Putamen (tissue), 1 donor: ENCODE data around the gene PREX1.
A peak's percentile ranks its signal among the peaks of the same experiment; 100 is the strongest.

Experiments used
- DNase-seq: peaks from one replicate; pipeline ENCODE4 v3.0.0-alpha.2; 2016; ENCODE audit warnings: low spot score

The PREX1 gene

GRCh38 chr20:48732081-48732829 is 95.5 kb downstream of the PREX1 start:
- no peak for DNase-seq

- no peak for DNase-seq
Measured at GRCh38 chr20:48731536-48731935, 96.3 kb downstream of the PREX1 start.

- no peak for DNase-seq
Measured at GRCh38 chr20:48730977-48731376, 96.8 kb downstream of the PREX1 start.

GRCh38 chr20:48729538-48729937 is 98.3 kb downstream of the PREX1 start:
- DNase-seq = no peak

- DNase-seq = peak; percentile 97
Measured at GRCh38 chr20:48728042-48728825, 99.6 kb downstream of the PREX1 start.

- DNase-seq = no peak
Measured at GRCh38 chr20:48727226-48727625, 100.6 kb downstream of the PREX1 start.

GRCh38 chr20:48725555-48725991 is 102.2 kb downstream of the PREX1 start:
- no peak for DNase-seq

- no peak for DNase-seq
Measured at GRCh38 chr20:48724891-48725554, 102.8 kb downstream of the PREX1 start.

GRCh38 chr20:48724382-48724781 is 103.4 kb downstream of the PREX1 start:
- no peak for DNase-seq

- DNase-seq = peak; percentile 62
Measured at GRCh38 chr20:48723308-48724264, 104.2 kb downstream of the PREX1 start.

GRCh38 chr20:48722737-48723191 is 105.0 kb downstream of the PREX1 start:
- DNase-seq = no peak

- DNase-seq = no peak
Measured at GRCh38 chr20:48722002-48722731, 105.6 kb downstream of the PREX1 start.

- no peak for DNase-seq
Measured at GRCh38 chr20:48721324-48722001, 106.3 kb downstream of the PREX1 start.

GRCh38 chr20:48720256-48720985 is 107.4 kb downstream of the PREX1 start:
- DNase-seq = no peak

- DNase-seq = no peak
Measured at GRCh38 chr20:48719598-48720255, 108.1 kb downstream of the PREX1 start.

- no peak for DNase-seq
Measured at GRCh38 chr20:48718786-48719578, 108.8 kb downstream of the PREX1 start.

- DNase-seq = no peak
Measured at GRCh38 chr20:48717680-48718223, 110.0 kb downstream of the PREX1 start.
